ENCODE measurements around the gene MADCAM1.

- no peak for TF ChIP-seq SRF (IDR thresholded peaks at IDR 0.05; ENCODE audit: low read depth in 2 of 2, low read length in 2 of 2)
- TF ChIP-seq USF2 (IDR thresholded peaks at IDR 0.05; ENCODE audit: borderline replicate concordance, low read depth, low read length), result no peak
- TF ChIP-seq TBL1XR1 (IDR thresholded peaks at IDR 0.05; ENCODE audit: low read depth, low read length), result no peak
- TF ChIP-seq ETV6 (conservative IDR thresholded peaks at IDR 0.05 in 1 of 2, IDR thresholded peaks at IDR 0.05 in 1 of 2; ENCODE audit: borderline replicate concordance in 1 of 2, low read depth in 1 of 2), result no peak
- no peak for TF ChIP-seq POLR2AphosphoS5 (IDR thresholded peaks at IDR 0.05; ENCODE audit: low read length)
- TF ChIP-seq, protein P1, sequence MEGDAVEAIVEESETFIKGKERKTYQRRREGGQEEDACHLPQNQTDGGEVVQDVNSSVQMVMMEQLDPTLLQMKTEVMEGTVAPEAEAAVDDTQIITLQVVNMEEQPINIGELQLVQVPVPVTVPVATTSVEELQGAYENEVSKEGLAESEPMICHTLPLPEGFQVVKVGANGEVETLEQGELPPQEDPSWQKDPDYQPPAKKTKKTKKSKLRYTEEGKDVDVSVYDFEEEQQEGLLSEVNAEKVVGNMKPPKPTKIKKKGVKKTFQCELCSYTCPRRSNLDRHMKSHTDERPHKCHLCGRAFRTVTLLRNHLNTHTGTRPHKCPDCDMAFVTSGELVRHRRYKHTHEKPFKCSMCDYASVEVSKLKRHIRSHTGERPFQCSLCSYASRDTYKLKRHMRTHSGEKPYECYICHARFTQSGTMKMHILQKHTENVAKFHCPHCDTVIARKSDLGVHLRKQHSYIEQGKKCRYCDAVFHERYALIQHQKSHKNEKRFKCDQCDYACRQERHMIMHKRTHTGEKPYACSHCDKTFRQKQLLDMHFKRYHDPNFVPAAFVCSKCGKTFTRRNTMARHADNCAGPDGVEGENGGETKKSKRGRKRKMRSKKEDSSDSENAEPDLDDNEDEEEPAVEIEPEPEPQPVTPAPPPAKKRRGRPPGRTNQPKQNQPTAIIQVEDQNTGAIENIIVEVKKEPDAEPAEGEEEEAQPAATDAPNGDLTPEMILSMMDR (IDR thresholded peaks at IDR 0.05 in 2 of 3, conservative IDR thresholded peaks at IDR 0.05 in 1 of 3; ENCODE audit: control insufficient read depth in 2 of 3, extremely low read depth in 1 of 3, insufficient read depth in 1 of 3, low read depth in 3 of 3, low read length in 3 of 3), result no peak
- no peak for TF ChIP-seq POLR2A (IDR thresholded peaks at IDR 0.05; ENCODE audit: low read depth, low read length)
- TF ChIP-seq SMC3 (IDR thresholded peaks at IDR 0.05; ENCODE audit: borderline replicate concordance, low read length), result no peak
- no peak for TF ChIP-seq KLF5 (IDR thresholded peaks at IDR 0.05; ENCODE audit: partially characterized antibody)
- TF ChIP-seq, protein P2, sequence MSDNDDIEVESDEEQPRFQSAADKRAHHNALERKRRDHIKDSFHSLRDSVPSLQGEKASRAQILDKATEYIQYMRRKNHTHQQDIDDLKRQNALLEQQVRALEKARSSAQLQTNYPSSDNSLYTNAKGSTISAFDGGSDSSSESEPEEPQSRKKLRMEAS (IDR thresholded peaks at IDR 0.05; ENCODE audit: low read depth, low read length), result no peak
- no peak for TF ChIP-seq FOXM1 (IDR thresholded peaks at IDR 0.05; ENCODE audit: low read depth, low read length)
Measured at GRCh38 chr19:514166-514663, 17.9 kb downstream of the MADCAM1 start.
